ENCODE data around the gene NACC1.

DNA sequence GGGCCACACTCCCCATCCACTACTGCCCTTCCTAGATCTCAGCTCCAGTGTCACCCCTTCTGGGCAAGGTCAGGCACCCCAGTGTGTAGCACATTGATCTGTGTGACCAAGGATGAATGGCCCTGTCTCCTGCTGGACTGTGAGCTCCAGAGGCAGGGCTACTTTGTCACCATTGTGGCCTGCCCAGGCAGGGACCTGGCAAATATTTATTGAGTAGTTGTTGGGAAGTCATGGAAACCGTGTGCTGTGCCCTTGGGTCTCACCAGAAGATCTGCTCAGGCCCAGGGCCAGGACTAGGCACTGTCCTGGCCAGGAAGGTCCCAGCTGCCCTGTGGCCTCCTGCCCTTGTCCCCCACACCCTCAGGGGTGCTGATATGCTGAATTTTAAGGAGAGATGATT lies 10.5 kb downstream of the NACC1 start:
- TF ChIP-seq, protein P1, sequence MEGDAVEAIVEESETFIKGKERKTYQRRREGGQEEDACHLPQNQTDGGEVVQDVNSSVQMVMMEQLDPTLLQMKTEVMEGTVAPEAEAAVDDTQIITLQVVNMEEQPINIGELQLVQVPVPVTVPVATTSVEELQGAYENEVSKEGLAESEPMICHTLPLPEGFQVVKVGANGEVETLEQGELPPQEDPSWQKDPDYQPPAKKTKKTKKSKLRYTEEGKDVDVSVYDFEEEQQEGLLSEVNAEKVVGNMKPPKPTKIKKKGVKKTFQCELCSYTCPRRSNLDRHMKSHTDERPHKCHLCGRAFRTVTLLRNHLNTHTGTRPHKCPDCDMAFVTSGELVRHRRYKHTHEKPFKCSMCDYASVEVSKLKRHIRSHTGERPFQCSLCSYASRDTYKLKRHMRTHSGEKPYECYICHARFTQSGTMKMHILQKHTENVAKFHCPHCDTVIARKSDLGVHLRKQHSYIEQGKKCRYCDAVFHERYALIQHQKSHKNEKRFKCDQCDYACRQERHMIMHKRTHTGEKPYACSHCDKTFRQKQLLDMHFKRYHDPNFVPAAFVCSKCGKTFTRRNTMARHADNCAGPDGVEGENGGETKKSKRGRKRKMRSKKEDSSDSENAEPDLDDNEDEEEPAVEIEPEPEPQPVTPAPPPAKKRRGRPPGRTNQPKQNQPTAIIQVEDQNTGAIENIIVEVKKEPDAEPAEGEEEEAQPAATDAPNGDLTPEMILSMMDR (IDR thresholded peaks at IDR 0.05), result no peak
- no peak for TF ChIP-seq POLR2A (IDR thresholded peaks at IDR 0.05)

Data from heart left ventricle (tissue), 13 donors.